Epithelial cell of prostate (primary cell): Measurements from ENCODE around the gene MC4R.

ENCODE experiments used
- DNase-seq: peaks from one replicate; pipeline ENCODE4 v3.0.0-alpha.2; 2011; ENCODE audit warnings: low read depth, low spot score
- H3K27ac ChIP-seq: fragments of 450-650 bp; 2 replicates; pipeline ENCODE4 v1.5.1; 2017; ENCODE audit warnings: mild to moderate bottlenecking

Gene MC4R

GRCh38 chr18:60331890-60332289 is 40.7 kb downstream of the MC4R start:
- no peak overlapping the region for H3K27ac ChIP-seq
- no peak for DNase-seq

GRCh38 chr18:60329131-60329530 is 43.4 kb downstream of the MC4R start:
- no peak for DNase-seq
- H3K27ac ChIP-seq: no peak overlapping the region

DNA sequence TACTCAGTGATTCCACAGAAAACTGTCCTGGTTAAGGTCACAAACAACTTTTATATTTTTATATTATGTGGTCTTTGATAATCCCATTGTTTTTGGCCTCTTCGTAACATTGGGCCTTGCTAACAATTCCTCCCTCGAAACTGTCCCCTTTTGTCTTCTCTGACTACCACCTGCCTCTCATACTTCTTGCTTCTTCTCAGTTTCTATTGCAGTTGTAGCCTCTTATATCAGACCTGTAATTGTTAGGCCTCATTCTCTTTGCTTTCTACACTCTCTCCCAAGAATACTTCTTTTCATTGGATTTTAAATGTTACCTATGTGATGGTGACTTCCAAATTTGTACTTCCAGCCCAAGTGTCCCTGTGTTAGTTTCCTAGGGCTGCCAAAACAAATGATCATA is 44.7 kb downstream of the MC4R start:
- DNase-seq: no peak

DNA sequence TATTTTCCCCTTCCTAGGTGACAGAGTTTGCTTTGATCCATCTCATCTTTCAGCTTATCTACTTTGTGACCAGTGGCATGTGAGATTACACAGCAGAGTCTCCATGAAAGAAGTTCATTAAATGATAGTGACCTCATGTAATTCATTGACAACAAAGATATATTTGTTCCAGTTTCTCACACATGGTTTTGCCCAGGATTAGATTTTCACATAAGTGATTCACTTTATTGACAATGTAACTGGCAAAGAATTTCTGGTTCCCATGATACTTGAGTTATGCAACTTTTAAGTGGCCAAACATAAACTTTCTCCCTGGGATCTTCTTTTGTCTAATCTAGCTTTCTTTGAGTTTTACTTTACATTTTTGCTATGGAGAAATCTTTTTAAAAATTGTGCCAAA is 50.0 kb downstream of the MC4R start:
- DNase-seq: peak; percentile 14
- no peak overlapping the region for H3K27ac ChIP-seq

More for the DNA sequence above, 44.7 kb downstream of the MC4R start:
- H3K27ac ChIP-seq: no peak overlapping the region
